ENCODE results near the gene PCGF5. TPM values are rescaled to one million over a fixed set of nuclear protein-coding genes. Genes with fewer than 3 reads are reported as not detected.

The PCGF5 gene
- total and polyA plus RNA-seq, 9 of the 15 experiments (the other 6 are each of a cell fraction or from before 2014, with no cell fraction given) = 10.9 to 40.0 (median 20.3) TPM

DNA sequence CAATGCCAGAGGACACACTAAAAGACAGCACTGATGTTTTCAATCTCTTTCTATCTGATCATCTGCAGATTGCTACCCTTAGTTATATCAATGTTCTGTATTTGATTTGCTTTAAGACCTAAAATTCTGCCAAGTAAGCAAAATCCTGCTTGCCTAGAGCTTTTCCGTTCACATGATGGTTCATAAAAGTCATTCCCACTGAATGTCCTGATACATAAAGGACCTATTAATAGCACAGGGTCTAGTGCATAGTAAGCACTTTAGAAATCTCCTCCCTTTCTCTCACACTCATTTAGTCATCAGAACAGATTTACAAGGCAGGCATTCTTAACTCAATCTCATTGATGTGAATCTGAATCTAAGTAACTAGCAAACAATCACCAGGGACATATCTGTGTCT, 68.8 kb downstream of the PCGF5 start (continued):
- TF ChIP-seq USF1 (CRISPR knock-in tag; IDR thresholded peaks at IDR 0.05) (no peak), SUPT5H (IDR thresholded peaks at IDR 0.05) (no peak), ZNF766 (CRISPR knock-in tag; conservative IDR thresholded peaks at IDR 0.05) (no peak), ZNF75A (CRISPR knock-in tag; IDR thresholded peaks at IDR 0.05) (no peak), TBP (optimal IDR thresholded peaks at IDR 0.05; ENCODE audit: low read depth, low read length) (no peak), MYBL2 (IDR thresholded peaks at IDR 0.05; ENCODE audit: low read depth) (no peak), MYBL2 (CRISPR knock-in tag; IDR thresholded peaks at IDR 0.05; ENCODE audit: borderline replicate concordance) (no peak)

GRCh38 chr10:91290607-91291006, 70.1 kb downstream of the PCGF5 start:
- WGBS (ENCODE audit: insufficient coverage, low coverage, missing lambda C conversion rate) = 2% methylated on average over 4 of the region's 5 CpGs
- CTCF ChIA-PET (ENCODE audit: low intra/inter-chr PET ratio) = no interaction called here
- TF ChIP-seq NRF1 (conservative IDR thresholded peaks at IDR 0.05 in 1 of 2, IDR thresholded peaks at IDR 0.05 in 1 of 2) (no peak), TCF15 (CRISPR knock-in tag; IDR thresholded peaks at IDR 0.05) (no peak), POLR2B (IDR thresholded peaks at IDR 0.05; ENCODE audit: low read depth, partially characterized antibody) (no peak), RUNX1 (IDR thresholded peaks at IDR 0.05; ENCODE audit: low read depth) (no peak), ZNF316 (IDR thresholded peaks at IDR 0.05) (no peak), JUND (IDR thresholded peaks at IDR 0.05; ENCODE audit: borderline replicate concordance, low read depth, low read length) (no peak), JUND (tag; IDR thresholded peaks at IDR 0.05; ENCODE audit: borderline replicate concordance, low read depth, low read length) (no peak), ZSCAN29 (IDR thresholded peaks at IDR 0.05) (no peak), GATAD2A (IDR thresholded peaks at IDR 0.05) (no peak), ZNF583 (CRISPR knock-in tag; IDR thresholded peaks at IDR 0.05) (no peak), MYC (IDR thresholded peaks at IDR 0.05; ENCODE audit: low read depth, low read length) (no peak), MYC (CRISPR knock-in tag; IDR thresholded peaks at IDR 0.05; ENCODE audit: borderline replicate concordance, low read depth) (no peak), ZNF398 (CRISPR knock-in tag; IDR thresholded peaks at IDR 0.05) (no peak), NUFIP1 (IDR thresholded peaks at IDR 0.05; ENCODE audit: partially characterized antibody) (no peak), ZNF239 (CRISPR knock-in tag; IDR thresholded peaks at IDR 0.05) (no peak)

More at GRCh38 chr10:91290607-91291006, 70.1 kb downstream of the PCGF5 start:
- DNase-seq (ENCODE audit: extremely low read depth in 1 of 4, low spot score in 3 of 4) (no peak), FAIRE-seq (no peak), ATAC-seq (no peak)
- Histone ChIP-seq H3K79me2 (ENCODE audit: control insufficient read depth, insufficient read depth, low read length) (no peaks in the 10 kb centered on the region), H3K4me3 (no peak overlapping the region), H3K4me1 (replicated peaks in 1 of 2; ENCODE audit: control insufficient read depth in 2 of 2, insufficient read depth in 2 of 2, low read length in 2 of 2) (peaks cover 2 to 3% of the 10 kb centered on the region in 2 experiments; a peak in 2 of 5 replicates), H3K9me1 (ENCODE audit: control insufficient read depth, insufficient read depth, low read length) (no peaks in the 10 kb centered on the region), H3K4me2 (ENCODE audit: insufficient read depth, low read length) (no peak overlapping the region), H3K9me3 (replicated peaks; ENCODE audit: control insufficient read depth, insufficient read depth, low read depth, low read length) (no peaks in the 10 kb centered on the region), H3K27me3 (ENCODE audit: control insufficient read depth in 2 of 2, insufficient read depth in 2 of 2, low read length in 2 of 2) (peaks cover 0 to 15% of the 10 kb centered on the region in 2 experiments; a peak in 4 of 5 replicates), H3K9ac (ENCODE audit: insufficient read depth in 1 of 2, low read depth in 2 of 2, low read length in 2 of 2) (no peak overlapping the region), H2AFZ (ENCODE audit: low read depth, low read length) (no peak overlapping the region), H4K20me1 (replicated peaks; ENCODE audit: control insufficient read depth, insufficient read depth, low read length) (no peaks in the 10 kb centered on the region), H3K36me3 (ENCODE audit: control insufficient read depth, insufficient read depth, low read length) (no peaks in the 10 kb centered on the region), H3K27ac (ENCODE audit: extremely low read depth, low read depth, low read length) (no peak overlapping the region)
- intact Hi-C loops (cut with micrococcal nuclease) (no loop called here), in situ Hi-C loops (cut with MboI) (loop anchor here (10.0 to 25.0 kb wide), 2 partner anchors 254 to 622 kb away; partner anchors contain the start of genes BTAF1 and FGFBP3)
- no TSS peak for BruUV-seq (replicated peaks)
- POLR2A ChIA-PET = no interaction called here
